Measurements from ENCODE around the gene ITSN2.

GRCh38 chr2:24403832-24404212, 43.5 kb upstream of the ITSN2 start:
- no peak for TF ChIP-seq ZNF121 (CRISPR knock-in tag; IDR thresholded peaks at IDR 0.05)
- no peak for TF ChIP-seq ATF2 (CRISPR knock-in tag; IDR thresholded peaks at IDR 0.05; ENCODE audit: borderline replicate concordance, low read depth)
- no peak for TF ChIP-seq NFATC4 (CRISPR knock-in tag; IDR thresholded peaks at IDR 0.05)
- TF ChIP-seq, protein P1, sequence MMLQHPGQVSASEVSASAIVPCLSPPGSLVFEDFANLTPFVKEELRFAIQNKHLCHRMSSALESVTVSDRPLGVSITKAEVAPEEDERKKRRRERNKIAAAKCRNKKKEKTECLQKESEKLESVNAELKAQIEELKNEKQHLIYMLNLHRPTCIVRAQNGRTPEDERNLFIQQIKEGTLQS (CRISPR knock-in tag; conservative IDR thresholded peaks at IDR 0.05): no peak
- no peak for TF ChIP-seq CTCF (IDR thresholded peaks at IDR 0.05)
- no peak for TF ChIP-seq HMGXB4 (CRISPR knock-in tag; IDR thresholded peaks at IDR 0.05)
- no peak for TF ChIP-seq NFYB (CRISPR knock-in tag; conservative IDR thresholded peaks at IDR 0.05; ENCODE audit: low read depth)
- no peak for TF ChIP-seq ELF4 (CRISPR knock-in tag; IDR thresholded peaks at IDR 0.05; ENCODE audit: low read depth)
- TF ChIP-seq ZNF138 (CRISPR knock-in tag; conservative IDR thresholded peaks at IDR 0.05): no peak
- no peak for TF ChIP-seq ZNF396 (CRISPR knock-in tag; IDR thresholded peaks at IDR 0.05; ENCODE audit: borderline replicate concordance)

All from WTC11 (cell line).